HG03064 (cell line): ENCODE results near the gene PLRG1.
"Not testable (repeated sequence)": the region's sequence is repeated elsewhere in the genome, so short reads cannot be mapped to it uniquely, and the experiment has no call there.

Source experiments
- ATAC-seq: cut with Tn5 transposase; IDR thresholded peaks from one replicate; pipeline ENCODE4 v1.9.1; 2021; ENCODE audit warnings: low read depth; ENCODE audit not compliant: unreplicated experiment

PLRG1 gene

DNA sequence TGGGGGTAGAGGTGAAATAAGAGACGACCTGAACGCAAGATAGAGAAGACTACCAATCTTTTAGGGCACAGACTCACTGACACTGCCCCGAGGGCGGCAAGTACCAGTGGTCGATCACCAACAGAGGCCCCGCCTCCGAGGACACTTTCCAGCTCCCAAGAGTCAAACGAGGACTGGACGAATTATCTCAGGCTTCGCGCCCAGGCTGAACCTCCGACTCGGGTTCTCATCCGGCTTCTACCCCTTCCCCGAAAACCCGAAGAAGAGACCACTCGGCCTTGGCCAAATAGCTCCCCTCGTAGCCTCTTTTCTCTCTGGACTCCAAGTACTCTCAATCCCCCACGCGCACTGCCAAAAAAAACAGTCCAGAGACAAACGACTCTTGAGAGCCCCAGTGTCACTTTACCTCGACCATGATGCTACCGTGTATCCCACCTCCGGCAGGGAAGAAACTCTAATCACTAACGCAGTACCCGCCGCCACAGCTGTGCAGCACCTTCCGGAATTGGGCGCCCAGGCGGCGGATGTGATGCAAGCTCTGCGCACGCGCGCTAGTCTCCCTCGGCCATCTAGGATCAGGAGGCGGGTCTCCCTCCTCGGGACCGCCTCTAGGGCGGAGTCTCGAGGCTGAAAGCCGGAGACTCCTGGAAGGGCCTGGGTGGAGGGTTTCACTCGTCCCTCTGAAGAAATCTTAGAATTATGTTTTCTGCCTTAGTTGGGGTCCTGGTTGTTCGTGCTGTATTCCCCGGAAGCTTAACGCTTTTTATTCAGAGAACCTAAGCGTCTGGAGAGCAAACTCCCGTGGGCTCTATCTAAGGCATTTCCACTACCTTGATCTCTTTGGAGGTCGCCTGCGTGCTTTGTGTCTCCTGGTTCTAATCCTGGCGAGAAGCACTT lies at the start of gene PLRG1:
Gene PLRG1 (minus strand): TSS at position 507 of the 897 bp plus-strand sequence. CDS start 92 bp downstream, at position 415.
- ATAC-seq = peak; percentile 96

DNA sequence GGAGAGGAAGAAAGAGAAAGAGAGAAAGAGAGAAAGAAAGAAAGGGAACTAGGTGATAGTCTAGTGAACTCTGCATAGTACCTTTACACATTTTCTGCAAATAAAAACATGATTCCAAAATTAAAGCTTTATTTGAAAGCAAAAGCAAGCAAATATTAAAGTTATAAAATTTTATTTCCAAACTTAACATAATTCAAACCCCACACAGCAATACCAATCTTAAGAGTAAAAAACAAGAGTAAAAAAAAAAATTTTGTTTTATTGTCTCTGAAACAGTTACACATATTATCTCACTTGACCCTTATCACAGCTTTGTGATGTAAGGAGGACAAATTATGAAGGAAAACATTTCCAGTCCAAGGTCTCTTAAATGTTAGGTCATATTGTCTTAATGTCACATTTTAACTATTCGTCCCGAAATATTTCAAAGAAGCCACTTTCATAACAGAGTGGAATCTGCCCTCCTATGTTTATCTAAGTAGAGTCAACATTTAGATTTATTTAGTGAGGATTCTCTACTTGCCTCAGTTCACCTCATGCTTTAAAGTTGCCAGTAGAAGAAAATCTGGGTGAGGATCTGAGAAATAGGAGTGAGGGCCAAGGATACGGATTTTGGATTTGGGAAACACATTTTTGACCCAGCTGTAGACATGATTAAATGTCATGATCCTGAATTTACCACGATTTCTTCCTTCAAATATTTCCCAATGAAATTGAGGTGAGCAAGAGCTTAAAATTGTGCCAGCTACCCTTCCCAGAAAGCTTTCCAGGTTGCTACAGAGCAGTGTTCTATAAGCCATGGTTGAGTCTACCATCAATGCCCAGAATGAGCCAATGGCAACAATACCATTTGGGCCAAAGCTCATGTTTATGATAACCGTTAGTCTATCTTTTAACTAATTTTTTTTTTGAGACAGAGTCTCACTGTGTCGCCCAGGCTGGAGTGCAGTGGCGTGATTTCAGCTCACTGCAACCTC lies 47.9 kb upstream of the PLRG1 start:
- no peak for ATAC-seq

DNA sequence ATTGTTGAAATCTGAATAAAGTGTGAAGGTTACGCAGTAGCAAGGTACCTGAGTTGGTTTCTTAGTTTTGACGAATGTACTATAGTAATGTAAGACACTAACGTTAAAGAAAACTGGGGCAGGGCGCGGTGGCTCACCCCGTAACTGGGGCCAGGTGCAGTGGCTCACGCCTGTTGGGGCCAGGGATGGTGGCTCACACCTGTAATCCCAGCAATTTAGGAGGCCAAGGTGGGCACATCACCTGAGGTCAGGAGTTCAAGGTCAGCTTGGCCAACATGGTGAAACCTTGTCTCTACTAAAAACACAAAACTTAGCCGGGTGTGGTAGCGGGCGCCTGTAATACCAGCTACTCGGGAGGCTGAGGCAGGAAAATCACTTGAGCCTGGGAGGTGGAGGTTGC lies 47.1 kb upstream of the PLRG1 start:
- ATAC-seq = not testable (repeated sequence)

DNA sequence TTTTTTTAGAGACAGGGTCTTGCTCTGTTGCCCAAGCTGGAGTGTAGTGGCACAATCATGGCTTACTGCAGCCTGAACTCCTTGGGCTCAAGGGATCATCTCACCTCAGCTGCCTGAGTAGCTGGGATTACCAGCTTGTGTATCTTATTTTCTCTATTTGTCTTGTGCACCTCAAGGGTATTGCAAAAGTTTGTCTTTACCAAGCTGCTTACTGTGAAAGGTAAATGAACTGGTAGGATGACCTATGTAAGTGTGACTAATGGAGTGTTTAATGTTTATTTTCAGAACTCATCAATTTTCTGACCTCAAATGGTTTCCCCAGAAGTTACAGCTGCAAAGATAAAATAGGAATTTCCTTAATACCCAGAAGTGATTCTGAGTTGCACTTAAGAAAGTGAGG lies 45.6 kb upstream of the PLRG1 start:
- no peak for ATAC-seq

DNA sequence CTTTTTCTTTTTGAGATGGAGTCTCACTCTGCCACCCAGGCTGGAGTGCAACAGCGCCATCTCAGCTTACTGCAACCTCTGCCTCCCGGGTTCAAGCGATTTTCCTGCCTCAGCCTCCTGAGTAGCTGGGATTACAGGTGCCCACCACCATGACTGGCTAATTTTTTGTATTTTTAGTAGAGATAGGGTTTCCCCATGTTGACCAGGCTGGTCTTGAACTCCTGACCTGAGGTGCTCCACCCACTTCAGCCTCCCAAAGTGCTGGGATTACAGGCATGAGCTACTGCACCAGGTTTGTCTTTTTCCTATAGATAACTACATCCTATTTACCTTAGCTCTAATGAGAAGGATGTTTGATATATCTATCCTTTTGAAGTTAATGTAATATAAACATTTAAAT lies 44.1 kb upstream of the PLRG1 start:
- ATAC-seq = not testable (repeated sequence)

DNA sequence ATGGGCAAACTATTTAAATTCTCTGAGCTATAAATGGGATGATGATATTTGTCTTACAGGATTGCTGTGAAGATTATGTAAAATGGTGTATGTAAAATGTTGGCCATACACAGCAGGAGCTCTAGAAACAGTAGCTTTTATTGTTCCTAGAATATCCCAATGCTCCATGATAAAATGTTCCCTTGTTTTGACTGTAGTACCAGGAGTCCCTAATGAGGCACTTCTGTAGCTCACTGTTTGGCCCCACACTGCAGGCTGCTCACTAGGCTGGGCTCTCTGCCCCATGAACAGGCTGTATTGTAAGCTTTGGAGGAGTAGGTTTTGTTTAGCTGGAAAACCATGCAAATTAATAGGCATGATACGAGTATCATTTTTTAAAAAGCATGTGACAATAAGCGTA lies 43.7 kb upstream of the PLRG1 start:
- no peak for ATAC-seq

DNA sequence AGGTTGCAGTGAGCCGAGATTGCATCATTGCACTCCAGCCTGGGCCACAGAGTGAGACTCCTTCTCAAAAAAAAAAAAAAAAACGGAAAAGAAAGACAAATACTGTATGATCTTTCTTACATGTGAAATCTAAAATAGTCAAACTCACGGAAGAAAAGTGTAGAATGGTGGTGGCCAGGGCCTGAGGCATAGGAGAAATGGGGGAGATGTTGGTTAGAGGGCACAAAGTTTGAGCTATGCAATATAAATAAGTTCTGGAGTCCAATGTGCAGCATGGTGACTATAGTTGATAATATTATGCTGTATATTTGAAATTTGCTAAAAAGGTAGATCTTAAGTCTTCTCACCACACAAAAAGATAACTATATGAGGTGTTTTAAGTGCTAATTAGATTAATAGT lies 41.7 kb upstream of the PLRG1 start:
- no peak for ATAC-seq

DNA sequence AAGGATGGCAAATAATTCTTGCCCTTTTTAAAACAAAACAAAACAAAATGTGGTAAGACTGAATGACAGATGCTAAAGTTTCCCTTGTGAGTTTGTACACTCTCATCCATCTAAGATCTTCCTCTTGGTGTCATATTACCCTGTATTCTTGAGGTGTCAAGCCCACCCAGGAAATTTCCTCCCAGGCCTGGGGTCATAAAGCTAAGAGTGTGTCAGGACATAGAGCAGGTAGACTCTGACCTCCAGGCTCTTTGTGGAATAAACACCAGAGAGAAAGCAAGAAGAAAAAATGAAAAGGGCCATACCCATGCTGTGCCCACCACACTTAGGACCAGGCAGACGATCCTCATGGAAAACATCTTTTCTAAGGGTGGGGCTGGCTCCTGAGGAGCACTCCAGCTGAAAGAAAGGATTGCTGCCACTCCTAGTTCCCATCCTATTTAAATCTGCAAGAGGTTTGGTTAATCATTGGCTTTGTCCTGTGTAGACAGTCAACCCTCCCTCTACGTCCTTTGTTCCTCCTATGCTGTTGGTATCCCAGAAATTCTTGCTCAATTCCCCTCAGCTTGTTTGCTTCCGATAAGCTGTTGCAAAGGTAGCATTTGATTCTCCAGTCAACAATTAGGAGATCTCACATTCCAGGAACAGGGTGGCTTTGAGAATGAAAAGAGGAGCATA lies 40.3 kb upstream of the PLRG1 start, which contains the start of gene FGA:
Gene FGA (minus strand): TSS at position 414 of the 678 bp plus-strand sequence. CDS start 55 bp downstream, at position 359.
- no peak for ATAC-seq

DNA sequence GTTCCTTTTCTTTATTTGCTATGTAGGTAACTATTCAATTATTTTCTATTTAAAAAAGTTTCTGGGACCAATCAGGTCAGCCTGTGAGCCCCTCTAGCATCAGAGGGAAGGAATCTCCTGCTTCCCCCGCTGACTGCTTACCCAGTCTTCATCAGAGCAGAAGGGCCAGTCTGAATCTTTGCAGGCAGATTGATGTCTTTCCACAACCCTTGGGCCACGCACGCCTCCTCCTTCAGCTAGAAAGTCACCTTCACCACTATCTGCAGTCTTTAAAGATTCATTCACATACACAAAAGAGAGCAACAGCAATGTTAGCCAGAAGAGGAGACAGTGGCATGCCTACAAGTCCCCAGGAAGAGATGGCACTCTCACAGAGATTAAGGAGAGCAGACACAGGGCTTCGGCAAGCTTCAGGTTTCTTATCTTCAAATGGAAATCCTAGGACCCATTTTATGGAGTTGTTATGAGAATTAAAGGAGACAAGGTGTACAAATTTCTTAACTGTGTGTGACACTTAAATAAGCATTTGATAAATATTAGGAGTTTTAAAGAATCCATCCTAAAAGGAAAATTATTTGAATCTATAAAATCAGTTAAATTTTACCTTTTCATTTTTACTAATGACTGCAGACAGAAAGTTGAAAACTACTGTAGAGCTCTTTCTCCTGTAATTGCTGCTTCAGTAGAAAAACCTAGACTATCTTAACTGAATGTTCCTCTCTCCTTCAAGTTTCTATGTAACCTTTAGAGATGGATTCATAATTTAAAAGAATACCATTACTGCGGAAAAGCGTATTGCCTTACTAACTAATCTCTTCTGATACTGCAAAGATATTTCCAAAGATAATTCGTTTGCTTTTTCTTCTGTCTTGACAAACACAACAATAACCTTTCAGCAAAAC lies 39.3 kb upstream of the PLRG1 start:
- no peak for ATAC-seq

DNA sequence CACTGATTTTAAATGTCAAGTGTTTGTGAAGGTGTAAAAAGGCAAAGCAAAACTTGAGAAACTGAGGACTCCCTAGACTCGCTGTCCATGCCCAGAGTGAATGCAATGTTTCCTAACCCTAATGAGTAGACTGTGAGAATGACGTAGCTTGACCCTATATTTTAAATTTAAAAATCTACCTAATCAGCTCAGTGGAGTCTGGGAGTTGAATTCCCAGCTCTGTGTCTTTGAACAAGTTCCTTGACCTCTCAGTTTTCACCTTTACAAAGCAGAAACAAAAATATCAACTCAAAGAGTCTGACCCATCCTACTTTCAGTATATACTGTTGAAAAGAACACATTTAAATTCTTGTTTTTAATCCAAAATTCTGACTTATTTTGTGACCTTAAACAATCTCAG lies 38.0 kb upstream of the PLRG1 start:
- no peak for ATAC-seq

DNA sequence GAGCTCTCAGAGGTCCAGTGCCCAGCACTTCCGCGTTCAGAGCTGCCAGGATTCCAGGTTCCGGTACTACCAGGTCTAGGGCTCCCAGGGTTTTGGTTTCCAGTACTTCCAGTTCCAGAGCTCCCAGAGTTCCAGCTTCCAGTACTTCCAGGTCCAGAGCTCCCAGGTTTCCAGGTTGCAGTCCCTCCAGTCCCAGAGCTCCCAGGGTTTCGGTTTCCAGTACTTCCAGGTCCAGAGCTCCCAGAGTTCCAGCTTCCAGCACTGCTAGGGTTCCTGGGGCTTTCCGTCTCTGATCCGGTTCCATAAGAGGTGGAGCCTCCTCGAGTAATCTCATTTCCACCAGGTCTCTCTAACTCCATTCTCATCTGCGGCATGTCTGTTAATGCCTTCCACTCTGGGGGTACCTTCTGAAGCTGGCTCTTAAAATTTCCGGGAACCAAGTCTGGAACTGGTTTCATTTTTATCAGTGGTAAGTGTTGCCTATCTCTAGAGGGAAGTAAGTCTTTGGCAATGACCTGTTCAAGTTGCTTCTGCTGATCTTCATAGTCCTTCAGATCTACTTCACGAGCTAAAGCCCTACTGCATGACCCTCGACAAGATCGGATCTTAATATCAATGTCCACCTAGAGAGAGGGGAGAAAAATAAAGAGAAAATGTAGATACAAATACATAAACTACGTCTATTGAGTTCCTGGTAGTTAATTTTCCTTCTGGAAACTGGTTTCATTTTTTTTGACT lies 36.3 kb upstream of the PLRG1 start:
- no peak for ATAC-seq

DNA sequence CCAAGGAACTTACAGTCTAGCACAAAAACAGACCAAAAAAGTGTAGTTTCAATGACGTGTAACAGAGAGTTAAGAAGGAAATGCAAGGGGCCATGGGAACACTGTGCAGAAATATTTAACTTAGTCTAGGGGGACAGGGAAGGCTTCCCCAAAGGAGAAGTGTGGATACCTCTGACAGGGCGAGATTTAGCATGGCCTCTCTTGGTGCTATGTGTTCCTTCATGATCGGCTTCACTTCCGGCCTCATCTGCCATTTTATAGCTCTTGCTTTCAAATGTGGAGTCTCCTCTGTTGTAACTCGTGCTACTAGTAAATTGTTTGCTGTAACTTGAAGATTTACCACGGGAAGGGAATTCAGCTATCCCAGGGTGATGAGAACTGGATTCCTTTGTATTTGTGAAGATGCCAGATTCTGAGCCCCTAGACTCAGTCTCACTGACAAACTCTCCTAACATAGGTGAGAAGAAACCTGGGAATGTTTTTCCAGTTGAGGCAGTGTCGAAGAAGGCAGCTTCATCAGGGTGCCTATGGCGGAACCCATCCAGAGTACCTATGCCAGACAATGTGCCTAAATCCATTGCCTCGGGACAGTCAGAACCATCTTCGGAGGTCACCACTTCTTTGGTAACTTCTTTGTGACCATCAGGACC lies 35.3 kb upstream of the PLRG1 start:
- no peak for ATAC-seq

DNA sequence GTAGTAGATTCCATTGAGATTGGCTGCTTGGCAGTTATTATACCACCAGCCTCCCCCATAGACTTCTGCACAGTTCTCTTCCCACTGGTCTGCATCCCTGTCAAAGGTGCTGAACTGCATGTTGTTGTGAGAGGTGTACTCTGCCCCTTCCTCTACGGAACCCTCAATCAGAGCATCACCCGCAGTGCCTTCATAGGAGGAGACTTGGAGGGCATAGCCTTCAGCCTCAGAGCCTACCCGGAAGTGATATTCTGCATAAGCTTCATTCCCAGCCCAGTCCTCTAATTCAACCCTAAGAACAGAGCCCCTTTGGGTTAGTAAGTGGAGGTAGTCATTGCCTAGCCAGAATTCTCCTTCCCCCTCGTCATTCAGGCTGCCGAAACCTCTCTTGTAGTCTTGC lies 34.1 kb upstream of the PLRG1 start:
- ATAC-seq = no peak

DNA sequence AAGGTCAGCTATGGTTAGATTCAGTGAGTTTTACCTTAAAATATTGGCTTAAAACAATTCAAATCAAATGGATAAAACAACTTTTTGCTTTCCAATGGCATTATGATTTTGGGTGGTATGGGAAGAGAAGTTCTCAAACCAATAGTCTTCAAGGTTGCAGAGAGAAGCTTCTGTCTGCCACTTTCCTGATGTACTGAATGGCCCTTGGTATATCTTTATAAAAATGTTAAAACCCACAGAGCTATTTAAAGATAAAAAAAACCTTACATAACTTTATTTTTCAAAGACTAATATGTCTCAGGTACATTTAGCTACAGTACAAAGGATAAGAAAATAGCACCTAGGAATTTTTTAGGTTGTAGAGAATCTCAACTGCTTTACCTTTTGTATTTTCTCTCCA lies 33.5 kb upstream of the PLRG1 start:
- ATAC-seq = no peak

DNA sequence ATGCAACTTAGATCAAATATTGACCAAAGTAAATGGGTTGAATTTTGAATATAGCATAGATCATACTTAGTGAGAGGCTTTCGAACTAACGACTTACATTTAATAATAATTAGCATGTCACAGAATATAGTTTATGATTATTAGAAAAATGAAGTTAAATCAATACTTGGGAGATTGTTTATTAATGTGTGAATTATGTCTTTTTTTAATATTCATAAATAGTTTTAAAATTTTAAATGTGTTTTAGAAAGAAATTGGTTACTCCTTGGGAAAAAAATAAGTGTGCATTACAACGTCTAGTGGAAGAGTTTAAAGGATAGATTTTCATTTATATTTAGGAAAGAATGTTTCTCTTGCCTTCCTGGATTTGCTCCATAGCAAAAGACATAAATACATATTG lies 33.0 kb upstream of the PLRG1 start:
- no peak for ATAC-seq

DNA sequence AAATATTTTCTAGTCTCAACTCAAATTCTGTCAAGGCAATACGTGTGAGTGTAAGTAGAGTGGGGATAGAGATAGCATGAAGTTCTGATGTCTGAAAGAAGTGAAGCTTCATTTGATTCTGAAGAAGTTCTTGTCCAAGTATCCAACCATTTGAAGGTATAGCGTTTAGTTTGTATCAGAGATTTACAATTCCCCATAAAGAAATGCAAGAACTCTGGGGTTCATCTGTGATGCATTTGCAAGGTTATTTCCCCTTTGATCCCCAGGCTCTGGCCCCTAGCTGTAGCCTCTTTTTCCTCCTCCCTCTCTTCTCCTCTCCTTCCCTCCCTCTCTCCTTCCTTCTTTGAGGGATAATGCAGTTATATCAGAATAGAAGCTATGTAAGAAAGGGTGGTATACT lies 32.5 kb upstream of the PLRG1 start:
- ATAC-seq = no peak

DNA sequence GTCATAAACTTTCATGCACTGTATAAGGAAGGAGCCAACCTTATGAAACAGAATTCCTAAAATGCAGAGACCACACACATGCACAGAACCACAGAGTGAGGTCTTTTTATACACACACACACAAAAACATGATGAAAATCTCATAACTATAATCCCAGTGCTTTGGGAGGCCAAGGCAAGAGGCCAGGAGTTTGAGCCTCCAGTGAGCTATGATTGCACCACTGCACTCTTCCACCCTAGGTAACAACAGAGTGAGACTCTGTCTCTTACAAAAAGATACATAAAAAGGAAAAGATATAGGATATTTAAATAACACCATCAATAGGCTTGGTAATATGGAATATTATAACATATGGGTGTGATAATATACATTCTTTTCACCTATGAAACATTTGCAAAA lies 29.7 kb upstream of the PLRG1 start:
- ATAC-seq = no peak

DNA sequence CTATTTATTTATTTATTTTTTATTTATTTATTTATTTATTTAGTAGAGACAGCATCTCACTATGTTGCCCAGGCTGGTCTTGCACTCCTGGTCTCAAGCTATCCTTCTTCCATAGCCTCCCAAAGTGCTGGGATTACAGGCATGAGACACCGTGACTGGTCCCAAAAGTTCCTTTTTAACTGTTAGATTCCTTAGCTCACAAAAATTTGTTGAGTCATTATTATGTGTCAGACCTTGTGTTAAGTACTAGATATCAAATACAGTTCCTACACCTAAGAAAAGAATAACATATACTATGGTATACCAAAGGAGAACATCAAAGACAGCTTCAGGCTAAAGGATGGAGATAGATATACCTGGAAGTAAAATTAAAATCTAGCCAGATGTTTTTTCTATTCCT lies 28.7 kb upstream of the PLRG1 start:
- no peak for ATAC-seq

DNA sequence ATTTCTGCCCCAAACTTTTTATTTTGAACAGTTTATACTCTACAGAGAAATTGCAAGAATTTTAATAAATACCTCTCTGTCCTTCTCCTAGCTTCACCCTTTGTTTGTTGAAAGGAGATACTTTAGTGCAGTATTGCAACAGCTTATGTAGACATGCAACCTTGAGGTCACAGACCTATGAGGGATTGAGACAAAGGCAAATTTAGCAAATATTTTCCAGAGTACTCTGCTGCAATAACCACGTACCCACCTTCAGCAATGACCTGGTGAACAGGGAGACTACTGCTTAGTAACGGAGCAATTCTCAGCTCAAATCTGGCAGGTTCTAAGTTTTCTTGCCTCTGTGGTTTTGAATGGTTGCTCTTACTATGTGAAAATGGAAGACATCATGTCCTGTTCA lies 27.1 kb upstream of the PLRG1 start:
- ATAC-seq = no peak
